ENCODE results near the gene HERC6. TPM values are rescaled to one million over a fixed set of nuclear protein-coding genes. Genes with fewer than 3 reads are reported as not detected.

The HERC6 gene
- total RNA-seq, 2 donors from 2014 or later = 9.9 to 12.7 TPM

DNA sequence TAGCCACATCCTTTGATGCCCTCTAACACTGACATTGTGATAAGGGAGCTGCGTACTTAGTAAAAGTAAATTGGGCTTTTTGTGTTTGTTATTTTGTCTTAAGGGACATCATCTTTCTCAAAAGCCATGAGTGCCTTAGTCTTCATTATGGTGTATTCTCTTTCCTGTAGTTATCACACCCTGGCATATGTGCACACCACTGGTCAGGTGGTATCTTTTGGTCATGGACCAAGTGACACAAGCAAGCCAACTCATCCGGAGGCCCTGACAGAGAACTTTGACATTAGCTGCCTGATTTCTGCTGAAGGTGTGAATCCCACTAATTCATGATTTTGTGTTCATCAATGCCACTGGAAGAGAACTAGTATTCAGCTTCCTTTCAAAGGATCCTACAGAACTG, 18.0 kb downstream of the HERC6 start:
- peaks cover 8% of the 10 kb centered on the region for H3K9me3 ChIP-seq (ENCODE audit: control insufficient read depth, low read length)
- no peak overlapping the region for H3K4me3 ChIP-seq (ENCODE audit: low read length)
- no peaks in the 10 kb centered on the region for H3K27me3 ChIP-seq (ENCODE audit: control insufficient read depth, insufficient read depth, low read length, poor library complexity, severe bottlenecking)
- no peak overlapping the region for H3K27ac Mint-ChIP-seq
- no peaks in the 10 kb centered on the region for H3K4me1 ChIP-seq (ENCODE audit: control insufficient read depth, insufficient read depth, low read length)
- no peak overlapping the region for H3K9ac ChIP-seq (ENCODE audit: extremely low read depth, low read length, poor library complexity, severe bottlenecking)
- DNase-seq = no peak
- no peaks in the 10 kb centered on the region for H3K36me3 ChIP-seq (ENCODE audit: control insufficient read depth, insufficient read depth, low read length)
- TF ChIP-seq, protein P1, sequence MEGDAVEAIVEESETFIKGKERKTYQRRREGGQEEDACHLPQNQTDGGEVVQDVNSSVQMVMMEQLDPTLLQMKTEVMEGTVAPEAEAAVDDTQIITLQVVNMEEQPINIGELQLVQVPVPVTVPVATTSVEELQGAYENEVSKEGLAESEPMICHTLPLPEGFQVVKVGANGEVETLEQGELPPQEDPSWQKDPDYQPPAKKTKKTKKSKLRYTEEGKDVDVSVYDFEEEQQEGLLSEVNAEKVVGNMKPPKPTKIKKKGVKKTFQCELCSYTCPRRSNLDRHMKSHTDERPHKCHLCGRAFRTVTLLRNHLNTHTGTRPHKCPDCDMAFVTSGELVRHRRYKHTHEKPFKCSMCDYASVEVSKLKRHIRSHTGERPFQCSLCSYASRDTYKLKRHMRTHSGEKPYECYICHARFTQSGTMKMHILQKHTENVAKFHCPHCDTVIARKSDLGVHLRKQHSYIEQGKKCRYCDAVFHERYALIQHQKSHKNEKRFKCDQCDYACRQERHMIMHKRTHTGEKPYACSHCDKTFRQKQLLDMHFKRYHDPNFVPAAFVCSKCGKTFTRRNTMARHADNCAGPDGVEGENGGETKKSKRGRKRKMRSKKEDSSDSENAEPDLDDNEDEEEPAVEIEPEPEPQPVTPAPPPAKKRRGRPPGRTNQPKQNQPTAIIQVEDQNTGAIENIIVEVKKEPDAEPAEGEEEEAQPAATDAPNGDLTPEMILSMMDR (conservative IDR thresholded peaks at IDR 0.05) = no peak
- H3K27ac ChIP-seq (ENCODE audit: low read depth, low read length) = no peak overlapping the region
- H3K4me3 Mint-ChIP-seq = no peak overlapping the region
- peaks cover 4% of the 10 kb centered on the region for H3K9me3 Mint-ChIP-seq
- H3K27me3 Mint-ChIP-seq (ENCODE audit: insufficient read depth) = no peaks in the 10 kb centered on the region
- no peaks in the 10 kb centered on the region for H3K4me1 Mint-ChIP-seq
- peaks cover 26% of the 10 kb centered on the region for H3K36me3 Mint-ChIP-seq (ENCODE audit: low read depth)
- 89 to 95% methylated on average over 2 of the region's 2 CpGs for WGBS, 2 experiments (ENCODE audit: insufficient coverage in 1 of 2, insufficient read length in 1 of 2)

DNA sequence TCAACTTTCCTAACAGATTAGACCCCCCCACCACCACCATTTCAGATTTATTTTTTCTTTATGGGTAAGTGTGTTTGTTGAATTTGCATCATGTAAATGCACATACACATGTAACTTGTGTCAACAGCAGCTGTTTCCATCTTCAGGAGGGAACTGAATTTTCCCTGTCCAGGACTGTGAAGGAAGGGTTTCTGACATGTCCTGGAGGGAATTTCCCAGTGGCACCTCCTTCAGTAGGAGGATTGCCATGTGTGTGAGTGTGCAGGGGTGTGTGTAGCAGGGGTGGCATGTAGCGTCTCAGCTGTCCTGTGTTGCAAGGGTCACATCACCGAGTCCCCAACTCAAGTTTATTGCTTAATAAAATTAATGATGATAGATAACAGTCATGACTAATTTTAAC, 19.7 kb downstream of the HERC6 start:
- Histone ChIP-seq H3K9me3 (ENCODE audit: control insufficient read depth, low read length) (peaks cover 7% of the 10 kb centered on the region), H3K4me3 (ENCODE audit: low read length) (no peak overlapping the region), H3K4me1 (ENCODE audit: control insufficient read depth, insufficient read depth, low read length) (no peaks in the 10 kb centered on the region), H3K36me3 (ENCODE audit: control insufficient read depth, insufficient read depth, low read length) (no peaks in the 10 kb centered on the region), H3K27me3 (ENCODE audit: control insufficient read depth, insufficient read depth, low read length, poor library complexity, severe bottlenecking) (no peaks in the 10 kb centered on the region), H3K9ac (ENCODE audit: extremely low read depth, low read length, poor library complexity, severe bottlenecking) (no peak overlapping the region), H3K27ac (ENCODE audit: low read depth, low read length) (no peak overlapping the region)
- WGBS, 2 experiments (ENCODE audit: insufficient coverage in 1 of 2, insufficient read length in 1 of 2) = 100% methylated on average over 2 of the region's 2 CpGs; no CpG with 5 or more reads in 1 of the 2 experiments
- H3K27me3 Mint-ChIP-seq (ENCODE audit: insufficient read depth) = no peaks in the 10 kb centered on the region
- peaks cover 18% of the 10 kb centered on the region for H3K36me3 Mint-ChIP-seq (ENCODE audit: low read depth)
- no peak overlapping the region for H3K4me3 Mint-ChIP-seq
- DNase-seq = no peak
- peaks cover 4% of the 10 kb centered on the region for H3K9me3 Mint-ChIP-seq
- no peak overlapping the region for H3K27ac Mint-ChIP-seq
- H3K4me1 Mint-ChIP-seq = no peaks in the 10 kb centered on the region
- TF ChIP-seq, protein P1 (conservative IDR thresholded peaks at IDR 0.05) = no peak

DNA sequence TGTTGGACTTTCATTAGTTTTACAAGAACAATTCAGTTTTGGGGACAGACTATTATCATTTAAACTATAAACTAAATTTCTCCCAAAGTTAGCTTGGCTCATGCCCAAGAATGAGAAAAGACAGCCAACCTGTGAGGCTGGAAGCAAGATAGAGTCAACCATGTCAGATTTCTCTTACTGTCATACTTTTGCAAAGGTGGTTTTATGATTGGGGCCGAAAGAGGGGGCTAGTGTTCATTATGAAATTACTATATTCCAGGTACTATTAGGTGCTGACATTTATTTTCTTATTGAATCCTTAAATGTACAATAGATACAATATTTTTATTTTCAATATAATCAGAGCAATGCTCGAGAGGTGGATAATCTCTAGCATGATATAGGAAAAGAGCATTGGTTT, 30.6 kb downstream of the HERC6 start:
- Mint-ChIP-seq H3K27ac (no peak overlapping the region), H3K9me3 (peaks cover 4% of the 10 kb centered on the region), H3K27me3 (ENCODE audit: insufficient read depth) (no peaks in the 10 kb centered on the region), H3K4me3 (no peak overlapping the region), H3K4me1 (no peaks in the 10 kb centered on the region), H3K36me3 (ENCODE audit: low read depth) (peaks cover 21% of the 10 kb centered on the region)
- H3K9ac ChIP-seq (ENCODE audit: extremely low read depth, low read length, poor library complexity, severe bottlenecking) = no peak overlapping the region
- H3K27ac ChIP-seq (ENCODE audit: low read depth, low read length) = no peak overlapping the region
- TF ChIP-seq, protein P1 (conservative IDR thresholded peaks at IDR 0.05) = no peak
- no peaks in the 10 kb centered on the region for H3K27me3 ChIP-seq (ENCODE audit: control insufficient read depth, insufficient read depth, low read length, poor library complexity, severe bottlenecking)
- H3K36me3 ChIP-seq (ENCODE audit: control insufficient read depth, insufficient read depth, low read length) = no peaks in the 10 kb centered on the region
- WGBS, 2 experiments (ENCODE audit: insufficient coverage in 1 of 2, insufficient read length in 1 of 2) = 86% methylated on average over 1 of the region's 2 CpGs; no CpG with 5 or more reads in 1 of the 2 experiments
- H3K9me3 ChIP-seq (ENCODE audit: control insufficient read depth, low read length) = peaks cover 5% of the 10 kb centered on the region
- DNase-seq = no peak
- no peaks in the 10 kb centered on the region for H3K4me1 ChIP-seq (ENCODE audit: control insufficient read depth, insufficient read depth, low read length)
- H3K4me3 ChIP-seq (ENCODE audit: low read length) = no peak overlapping the region

All from endodermal cell (in vitro differentiated cells).